BJ (cell line): Measurements from ENCODE around the gene ZNF410. TPM values are rescaled to one million over a fixed set of nuclear protein-coding genes. Genes with fewer than 3 reads are reported as not detected.
"Not testable (repeated sequence)": the region's sequence is repeated elsewhere in the genome, so short reads cannot be mapped to it uniquely, and the experiment has no call there.

Experiments used
- CTCF ChIA-PET: fragments of 350-600 bp; formaldehyde crosslinking; extraction: SDS; loops from one replicate; lab custom pipeline; 2021; ENCODE audit warnings: antibody characterized with exemption, inconsistent platforms; lab: Yijun Ruan, JAX
- POLR2A ChIA-PET: fragments of 300-600 bp; sonication (Branson Sonifier 250); formaldehyde crosslinking; extraction: SDS; loops from one replicate; lab custom pipeline; 2021; ENCODE audit warnings: antibody characterized with exemption; lab: Charles Lee
- DNase-seq: peaks from one replicate; pipeline ENCODE4 v3.0.0-alpha.2; 2011; ENCODE audit warnings: low read depth
- H3K27me3 ChIP-seq: 2 replicates; pipeline ENCODE4 v1.6.0; 2011; ENCODE audit warnings: low read length; ENCODE audit not compliant: control insufficient read depth, insufficient read depth
- H3K36me3 ChIP-seq: 2 replicates; pipeline ENCODE4 v1.5.1; 2011; ENCODE audit warnings: low read length; ENCODE audit not compliant: control insufficient read depth, insufficient read depth
- H3K4me3 ChIP-seq: 2 replicates; pipeline ENCODE4 v1.5.1; 2011; ENCODE audit warnings: low read depth, mild to moderate bottlenecking, control low read depth, low read length
- polyA minus RNA-seq: library from RNA; depleted of rRNA, polyadenylated mRNA; stranded (reverse); fragments of >200 nt; gene quantifications from 2 replicates; pipeline ENCODE4 v1.2.3, GENCODE V29; 2011; rRNA and poly(A)+ RNA removed
- polyA plus RNA-seq: library from polyadenylated mRNA; depleted of rRNA; stranded (reverse); fragments of >200 nt; gene quantifications from 2 replicates; pipeline ENCODE4 v1.2.3, GENCODE V29; 2011; rRNA removed
- TF ChIP-seq, protein P1 (sequence below): IDR thresholded peaks from 2 replicates; pipeline ENCODE4 v1.5.1; 2011; ENCODE audit warnings: low read depth, mild to moderate bottlenecking, control low read depth, inconsistent platforms, low read length, moderate library complexity; ENCODE audit not compliant: insufficient read depth

Gene ZNF410
- 44.8 and 61.4 TPM in 2 replicates for polyA plus RNA-seq
- polyA minus RNA-seq, result 31.2 and 39.0 TPM in 2 replicates

- DNase-seq, result peak; percentile 90
- Histone ChIP-seq H3K27me3 (no peaks in the 10 kb centered on the region), H3K36me3 (no peaks in the 10 kb centered on the region), H3K4me3 (peak within 1 kb of the TSS; percentile 88)
- TF ChIP-seq, protein P1, sequence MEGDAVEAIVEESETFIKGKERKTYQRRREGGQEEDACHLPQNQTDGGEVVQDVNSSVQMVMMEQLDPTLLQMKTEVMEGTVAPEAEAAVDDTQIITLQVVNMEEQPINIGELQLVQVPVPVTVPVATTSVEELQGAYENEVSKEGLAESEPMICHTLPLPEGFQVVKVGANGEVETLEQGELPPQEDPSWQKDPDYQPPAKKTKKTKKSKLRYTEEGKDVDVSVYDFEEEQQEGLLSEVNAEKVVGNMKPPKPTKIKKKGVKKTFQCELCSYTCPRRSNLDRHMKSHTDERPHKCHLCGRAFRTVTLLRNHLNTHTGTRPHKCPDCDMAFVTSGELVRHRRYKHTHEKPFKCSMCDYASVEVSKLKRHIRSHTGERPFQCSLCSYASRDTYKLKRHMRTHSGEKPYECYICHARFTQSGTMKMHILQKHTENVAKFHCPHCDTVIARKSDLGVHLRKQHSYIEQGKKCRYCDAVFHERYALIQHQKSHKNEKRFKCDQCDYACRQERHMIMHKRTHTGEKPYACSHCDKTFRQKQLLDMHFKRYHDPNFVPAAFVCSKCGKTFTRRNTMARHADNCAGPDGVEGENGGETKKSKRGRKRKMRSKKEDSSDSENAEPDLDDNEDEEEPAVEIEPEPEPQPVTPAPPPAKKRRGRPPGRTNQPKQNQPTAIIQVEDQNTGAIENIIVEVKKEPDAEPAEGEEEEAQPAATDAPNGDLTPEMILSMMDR, result no peak
- POLR2A ChIA-PET, result interaction anchor here (0.6 kb wide), 1 partner anchor 165 kb away, joined by 4 read pairs; no protein-coding TSS in a partner anchor
- CTCF ChIA-PET, result interaction anchor here (1.5 kb wide), 1 partner anchor 9 kb away, joined by 4 read pairs; no protein-coding TSS in a partner anchor
These were observed at the start of gene ZNF410 for GRCh38 chr14:73886449-73887317. Gene ZNF410, plus strand, starts transcription at chr14:73886859. Its CDS starts 5,317 bp downstream, at chr14:73892176.

GRCh38 chr14:73838293-73839034, 48.2 kb upstream of the ZNF410 start:
- POLR2A ChIA-PET, H3K4me3 ChIP-seq, H3K27me3 ChIP-seq, DNase-seq, H3K36me3 ChIP-seq: not testable (repeated sequence)
- CTCF ChIA-PET, result interaction anchor here (0.6 to 1.2 kb wide), 2 partner anchors 115 to 195 kb away, joined by 3 to 4 read pairs; no protein-coding TSS in a partner anchor

DNA sequence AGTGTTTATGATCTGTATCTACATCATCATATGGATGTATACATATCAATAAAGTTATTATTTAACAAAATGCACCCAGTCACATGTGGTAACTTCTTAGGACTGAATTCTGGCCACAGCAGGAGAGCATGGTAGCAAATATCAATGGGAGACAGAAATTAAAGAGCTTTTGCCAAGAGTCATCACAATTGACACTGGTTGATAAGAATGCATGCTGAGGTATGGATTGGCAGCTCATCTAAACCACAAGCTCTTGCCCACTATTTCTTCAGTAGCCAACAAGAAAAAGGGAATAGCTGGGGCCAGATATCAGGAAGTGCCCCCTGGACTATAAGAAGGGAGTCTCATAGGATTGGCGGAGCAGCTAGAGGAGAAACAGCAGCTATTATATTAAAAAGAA, 44.5 kb upstream of the ZNF410 start:
- no peaks in the 10 kb centered on the region for H3K36me3 ChIP-seq

DNA sequence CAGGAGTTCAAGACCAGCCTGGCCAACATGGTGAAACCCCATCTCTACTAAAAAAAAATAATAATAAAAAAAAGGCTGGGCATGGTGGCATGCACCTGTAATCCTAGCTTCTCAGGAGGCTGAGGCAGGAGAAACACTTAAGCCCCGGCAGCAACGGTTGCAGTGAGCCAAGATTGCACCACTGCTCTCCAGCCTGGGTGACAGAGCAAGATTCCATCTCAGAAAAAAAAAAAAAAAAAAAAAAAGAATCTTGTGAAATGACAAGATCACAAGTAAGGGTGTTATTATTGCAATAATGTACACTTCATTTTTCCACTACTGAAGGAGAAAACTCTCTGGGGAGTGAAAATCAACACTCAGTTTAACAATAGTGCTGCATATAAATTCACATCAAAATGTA, 43.8 kb upstream of the ZNF410 start:
- Histone ChIP-seq H3K4me3 (no peak overlapping the region), H3K36me3 (no peaks in the 10 kb centered on the region), H3K27me3 (no peaks in the 10 kb centered on the region; the same call in 1 of the 2 replicates)
- no peak for DNase-seq
- ChIA-PET CTCF (no interaction called here), POLR2A (no interaction called here)
- TF ChIP-seq, protein P1, result no peak

More for the DNA sequence above, 44.5 kb upstream of the ZNF410 start:
- CTCF ChIA-PET, result no interaction called here
- H3K4me3 ChIP-seq, result no peak overlapping the region
- DNase-seq, result no peak
- TF ChIP-seq, protein P1, result no peak
- H3K27me3 ChIP-seq, result no peaks in the 10 kb centered on the region
- POLR2A ChIA-PET, result no interaction called here

GRCh38 chr14:73843296-73843695, 43.4 kb upstream of the ZNF410 start:
- no peak for DNase-seq
- TF ChIP-seq, protein P1, result no peak
- CTCF ChIA-PET, result interaction anchor here (1.5 kb wide), 1 partner anchor 115 kb away, joined by 5 read pairs; no protein-coding TSS in a partner anchor
- POLR2A ChIA-PET, result no interaction called here
- Histone ChIP-seq H3K27me3 (no peaks in the 10 kb centered on the region; the same call in 1 of the 2 replicates), H3K4me3 (no peak overlapping the region), H3K36me3 (no peaks in the 10 kb centered on the region)
